Mammary epithelial cell (primary cell): ENCODE measurements around the gene PLAAT3.
"Not testable (repeated sequence)": the region's sequence is repeated elsewhere in the genome, so short reads cannot be mapped to it uniquely, and the experiment has no call there.

Experiments used
- EZH2 ChIP-seq: IDR thresholded peaks from 2 replicates; pipeline ENCODE4 v1.6.1; 2012; ENCODE audit warnings: low read length, inconsistent platforms, borderline replicate concordance
- TF ChIP-seq, protein P1 (sequence below), 2 donors: IDR thresholded peaks in 1 of 2; conservative IDR thresholded peaks in 1 of 2; 2 replicates each; pipeline ENCODE4 v1.5.1; 2011 to 2012; ENCODE audit warnings: inconsistent platforms in 2 of 2, low read length in 2 of 2, mild to moderate bottlenecking in 2 of 2, control low read depth in 1 of 2, low read depth in 1 of 2; ENCODE audit not compliant: insufficient read depth in 1 of 2; ENCODE audit errors: extremely low read depth in 1 of 2

DNA sequence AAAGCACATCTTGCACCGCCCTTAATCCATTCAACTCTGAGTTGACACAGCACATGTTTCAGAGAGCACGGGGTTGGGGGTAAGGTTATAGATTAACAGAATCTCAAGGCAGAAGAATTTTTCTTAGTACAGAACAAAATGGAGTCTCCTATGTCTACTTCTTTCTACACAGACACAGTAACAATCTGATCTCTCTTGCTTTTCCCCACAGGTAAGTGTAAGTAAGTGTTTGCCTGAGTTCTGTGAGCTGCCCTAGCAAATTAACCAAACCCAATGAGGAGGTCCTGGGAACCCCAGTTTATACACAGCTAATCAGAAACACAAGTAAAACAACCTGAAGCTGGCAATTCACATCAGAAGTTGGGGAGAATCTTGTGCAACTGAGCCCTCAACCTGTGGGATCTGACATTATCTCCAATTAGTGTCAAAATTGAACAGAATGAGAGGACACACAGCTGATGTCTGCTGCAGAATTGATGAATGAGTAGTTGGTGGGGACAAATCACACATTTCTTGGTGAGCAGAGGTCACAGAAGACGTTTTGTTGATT is 85.4 kb downstream of the PLAAT3 start:
- TF ChIP-seq, protein P1, sequence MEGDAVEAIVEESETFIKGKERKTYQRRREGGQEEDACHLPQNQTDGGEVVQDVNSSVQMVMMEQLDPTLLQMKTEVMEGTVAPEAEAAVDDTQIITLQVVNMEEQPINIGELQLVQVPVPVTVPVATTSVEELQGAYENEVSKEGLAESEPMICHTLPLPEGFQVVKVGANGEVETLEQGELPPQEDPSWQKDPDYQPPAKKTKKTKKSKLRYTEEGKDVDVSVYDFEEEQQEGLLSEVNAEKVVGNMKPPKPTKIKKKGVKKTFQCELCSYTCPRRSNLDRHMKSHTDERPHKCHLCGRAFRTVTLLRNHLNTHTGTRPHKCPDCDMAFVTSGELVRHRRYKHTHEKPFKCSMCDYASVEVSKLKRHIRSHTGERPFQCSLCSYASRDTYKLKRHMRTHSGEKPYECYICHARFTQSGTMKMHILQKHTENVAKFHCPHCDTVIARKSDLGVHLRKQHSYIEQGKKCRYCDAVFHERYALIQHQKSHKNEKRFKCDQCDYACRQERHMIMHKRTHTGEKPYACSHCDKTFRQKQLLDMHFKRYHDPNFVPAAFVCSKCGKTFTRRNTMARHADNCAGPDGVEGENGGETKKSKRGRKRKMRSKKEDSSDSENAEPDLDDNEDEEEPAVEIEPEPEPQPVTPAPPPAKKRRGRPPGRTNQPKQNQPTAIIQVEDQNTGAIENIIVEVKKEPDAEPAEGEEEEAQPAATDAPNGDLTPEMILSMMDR (conservative IDR thresholded peaks at IDR 0.05 in 1 of 2, IDR thresholded peaks at IDR 0.05 in 1 of 2; ENCODE audit: extremely low read depth in 1 of 2, insufficient read depth in 1 of 2, low read depth in 1 of 2, low read length in 2 of 2), result not testable (repeated sequence)
- not testable (repeated sequence) for TF ChIP-seq EZH2
